Measurements from ENCODE around the gene CDHR1. TPM values are rescaled to one million over a fixed set of nuclear protein-coding genes. Genes with fewer than 3 reads are reported as not detected.
"Not testable (repeated sequence)": the region's sequence is repeated elsewhere in the genome, so short reads cannot be mapped to it uniquely, and the experiment has no call there.

The CDHR1 gene
- total RNA-seq, 2 experiments from 2014 or later, result 1.8 to 2.4 TPM

DNA sequence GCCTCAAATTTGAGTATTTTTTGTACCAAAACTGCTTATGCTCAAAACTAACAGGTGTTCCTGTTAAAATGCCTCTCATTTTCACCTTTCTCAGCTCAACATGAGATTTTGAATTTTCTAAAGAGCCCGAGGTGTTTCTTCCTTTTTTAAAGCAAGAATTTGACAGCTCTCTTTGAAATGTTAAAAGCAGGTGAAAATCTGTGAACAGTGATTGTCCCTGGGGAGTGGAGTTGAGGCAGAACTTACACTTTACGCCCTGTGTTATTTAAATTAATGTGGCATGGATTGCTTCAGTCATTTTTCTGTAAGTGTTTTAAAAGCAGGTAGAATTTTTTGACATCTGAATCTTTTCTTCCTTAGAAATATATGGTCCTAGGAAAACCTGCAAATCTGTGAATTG is 29.9 kb upstream of the CDHR1 start:
- Mint-ChIP-seq H3K4me3 (no peak overlapping the region), H3K27me3 (no peaks in the 10 kb centered on the region), H3K36me3 (ENCODE audit: low read depth) (no peaks in the 10 kb centered on the region), H3K9me3 (no peaks in the 10 kb centered on the region), H3K27ac (no peak overlapping the region), H3K4me1 (ENCODE audit: low read depth) (peaks cover under 1% of the 10 kb centered on the region)
- no peak for TF ChIP-seq CTCF (IDR thresholded peaks at IDR 0.05)
- DNase-seq (no peak), ATAC-seq (no peak)
- intact Hi-C loops (cut with micrococcal nuclease), result no loop called here
- ChIA-PET CTCF (interaction anchor here (0.7 to 1.6 kb wide), 2 partner anchors 10 to 19 kb away, joined by 3 read pairs; partner anchors contain the start of gene GPR15LG), POLR2A (no interaction called here)

DNA sequence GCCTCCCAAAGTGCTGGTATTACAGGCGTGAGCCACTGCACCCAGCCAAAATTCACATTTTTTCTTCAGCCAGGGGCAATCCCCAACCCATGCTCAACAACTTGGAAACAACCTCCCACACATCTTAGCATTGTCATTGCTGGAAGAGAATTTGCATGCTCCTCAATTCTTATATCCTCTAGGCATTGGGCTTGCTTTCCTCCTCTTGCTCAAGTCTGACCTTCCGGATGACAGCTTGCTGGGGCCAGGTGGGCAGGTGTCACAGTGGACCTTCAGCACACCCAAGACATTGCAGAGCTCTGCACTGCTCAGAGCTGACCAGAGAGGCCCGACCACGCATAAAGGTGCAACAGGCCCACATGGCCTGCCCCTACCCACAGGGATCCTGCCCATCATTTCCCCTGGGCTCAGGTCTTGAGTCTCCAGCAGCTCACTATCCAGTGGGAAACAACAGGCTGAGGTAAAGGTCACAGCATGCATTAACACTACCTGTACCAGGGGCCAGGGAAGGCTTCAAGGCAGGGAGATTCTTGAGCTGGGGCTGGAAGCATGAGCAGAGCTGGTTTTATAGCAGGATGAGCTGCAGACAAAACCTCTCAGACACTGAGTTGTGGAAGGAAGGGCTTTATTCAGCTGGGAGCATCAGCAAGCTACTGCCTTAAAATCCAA is 27.6 kb upstream of the CDHR1 start:
- ChIA-PET CTCF (interaction anchor here (1.4 kb wide), 1 partner anchor 18 kb away, joined by 3 read pairs; no protein-coding TSS in a partner anchor), POLR2A (no interaction called here)

GRCh38 chr10:84167289-84167653 is 27.1 kb upstream of the CDHR1 start:
- POLR2A ChIA-PET; H3K9me3 Mint-ChIP-seq; H3K4me3 Mint-ChIP-seq; H3K27ac Mint-ChIP-seq; H3K36me3 Mint-ChIP-seq (ENCODE audit: low read depth); DNase-seq; H3K27me3 Mint-ChIP-seq; H3K4me1 Mint-ChIP-seq (ENCODE audit: low read depth); intact Hi-C loops (cut with micrococcal nuclease); ATAC-seq: not testable (repeated sequence)
- CTCF ChIA-PET, result interaction anchor here (1.4 kb wide), 1 partner anchor 19 kb away, joined by 3 read pairs; no protein-coding TSS in a partner anchor

More for the DNA sequence above, 27.6 kb upstream of the CDHR1 start:
- no peak for TF ChIP-seq CTCF (IDR thresholded peaks at IDR 0.05)
- Mint-ChIP-seq H3K27me3 (no peaks in the 10 kb centered on the region), H3K9me3 (no peaks in the 10 kb centered on the region), H3K27ac (no peak overlapping the region), H3K4me3 (no peak overlapping the region), H3K36me3 (ENCODE audit: low read depth) (no peaks in the 10 kb centered on the region), H3K4me1 (ENCODE audit: low read depth) (no peaks in the 10 kb centered on the region)
- intact Hi-C loops (cut with micrococcal nuclease), result no loop called here
- DNase-seq (no peak), ATAC-seq (no peak)

GRCh38 chr10:84168382-84168781 is 26.0 kb upstream of the CDHR1 start:
- H3K9me3 Mint-ChIP-seq; H3K27me3 Mint-ChIP-seq; H3K36me3 Mint-ChIP-seq (ENCODE audit: low read depth); H3K27ac Mint-ChIP-seq; intact Hi-C loops (cut with micrococcal nuclease); DNase-seq; ATAC-seq; POLR2A ChIA-PET; H3K4me3 Mint-ChIP-seq; H3K4me1 Mint-ChIP-seq (ENCODE audit: low read depth): not testable (repeated sequence)
- CTCF ChIA-PET, result interaction anchor here (1.0 kb wide), 1 partner anchor 20 kb away, joined by 4 read pairs; no protein-coding TSS in a partner anchor

- H3K27ac Mint-ChIP-seq; H3K36me3 Mint-ChIP-seq (ENCODE audit: low read depth); DNase-seq; CTCF ChIA-PET; H3K4me1 Mint-ChIP-seq (ENCODE audit: low read depth); ATAC-seq; H3K4me3 Mint-ChIP-seq; H3K27me3 Mint-ChIP-seq; intact Hi-C loops (cut with micrococcal nuclease); POLR2A ChIA-PET; H3K9me3 Mint-ChIP-seq: not testable (repeated sequence)
Observed at GRCh38 chr10:84171237-84171636, 23.1 kb upstream of the CDHR1 start.

DNA sequence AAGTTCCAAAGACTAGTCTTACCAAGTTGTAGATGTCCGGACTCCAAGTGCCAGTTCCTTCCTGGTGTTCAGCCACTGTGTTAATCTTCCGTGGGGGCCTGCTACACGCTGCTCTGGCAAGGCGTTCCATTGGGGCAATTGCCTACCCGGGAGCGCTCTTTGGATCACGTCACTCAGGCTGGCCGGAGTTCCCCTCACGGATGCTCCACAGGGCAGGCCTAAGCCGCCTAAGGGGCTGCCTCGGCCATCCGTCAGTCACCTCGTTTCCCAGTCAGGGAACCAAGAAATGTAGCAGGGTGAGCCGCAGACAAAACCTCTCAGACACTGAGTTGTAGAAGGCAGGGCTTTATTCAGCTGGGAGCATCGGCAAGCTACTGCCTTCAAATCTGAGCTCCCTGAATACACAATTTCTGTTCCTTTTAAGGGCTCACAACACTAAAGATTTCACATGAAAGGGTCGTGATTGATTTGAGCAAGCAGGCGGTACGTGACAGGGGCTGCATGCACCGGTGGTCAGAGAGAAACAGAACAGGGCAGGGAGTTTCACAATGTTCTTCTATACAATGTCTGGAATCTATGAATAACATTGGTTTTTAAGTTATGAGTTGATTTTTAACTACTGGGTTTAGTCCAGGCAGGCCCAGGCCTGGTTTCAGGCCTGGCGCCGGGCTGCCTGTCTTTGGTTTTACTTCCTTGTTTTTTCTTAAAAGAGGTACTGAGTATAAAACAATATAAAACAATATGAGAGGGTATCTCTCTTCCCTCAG is 22.5 kb upstream of the CDHR1 start:
- H3K4me1 Mint-ChIP-seq (ENCODE audit: low read depth); intact Hi-C loops (cut with micrococcal nuclease): not testable (repeated sequence)

More for the DNA sequence above, 22.5 kb upstream of the CDHR1 start:
- H3K4me3 Mint-ChIP-seq; DNase-seq; H3K36me3 Mint-ChIP-seq (ENCODE audit: low read depth); CTCF ChIA-PET; H3K9me3 Mint-ChIP-seq; ATAC-seq; H3K27me3 Mint-ChIP-seq; H3K27ac Mint-ChIP-seq; POLR2A ChIA-PET: not testable (repeated sequence)

Data from activated CD8-positive, alpha-beta T cell treated with anti-CD3 and anti-CD28 coated beads for 36 hours (primary cell).